ENCODE measurements around the gene RFTN1.

The RFTN1 gene

GRCh38 chr3:16477521-16477920 lies 36.0 kb downstream of the RFTN1 start:
- H3K4me3 ChIP-seq (ENCODE audit: control insufficient read depth in 1 of 7, extremely low read depth in 1 of 7, insufficient read depth in 4 of 7, low read depth in 2 of 7, low read length in 6 of 7) = no peak overlapping the region
- H3K9me3 ChIP-seq (ENCODE audit: control extremely low read depth in 1 of 5, control insufficient read depth in 4 of 5, insufficient read depth in 2 of 5, low read depth in 1 of 5, low read length in 4 of 5) = peaks cover 0 to 2% (median 0%) of the 10 kb centered on the region in 5 experiments
- no peak overlapping the region for H3K27ac ChIP-seq (ENCODE audit: insufficient read depth in 1 of 2, low read depth in 1 of 2, low read length in 2 of 2, poor library complexity in 1 of 2, severe bottlenecking in 2 of 2)
- peaks cover under 1 to 62% (median 4%) of the 10 kb centered on the region in 4 experiments for H3K36me3 ChIP-seq (ENCODE audit: control insufficient read depth in 4 of 4, insufficient read depth in 4 of 4, low read length in 3 of 4)
- no peak for DNase-seq
- POLR2A ChIA-PET = no interaction called here
- no peaks in the 10 kb centered on the region for H3K27me3 ChIP-seq (replicated peaks in 2 of 5; ENCODE audit: control insufficient read depth in 4 of 5, insufficient read depth in 5 of 5, low read length in 4 of 5)
- CTCF ChIA-PET = interaction anchor here (0.9 to 1.8 kb wide), 5 partner anchors 10 to 82 kb away, joined by 3 to 6 read pairs (median 3); no protein-coding TSS in a partner anchor
- peaks cover 30 to 69% (median 33%) of the 10 kb centered on the region in 4 experiments for H3K4me1 ChIP-seq (ENCODE audit: control extremely low read depth in 1 of 4, control insufficient read depth in 4 of 4, insufficient read depth in 4 of 4, low read length in 3 of 4)
- no CpG with 5 or more reads among the region's 3 CpGs for WGBS (ENCODE audit: insufficient coverage)

- CTCF ChIA-PET = interaction anchor here (0.9 to 1.8 kb wide), 6 partner anchors 11 to 187 kb away, joined by 3 to 6 read pairs (median 4); no protein-coding TSS in a partner anchor
These were observed 36.4 kb downstream of the RFTN1 start for GRCh38 chr3:16477056-16477455.

DNA sequence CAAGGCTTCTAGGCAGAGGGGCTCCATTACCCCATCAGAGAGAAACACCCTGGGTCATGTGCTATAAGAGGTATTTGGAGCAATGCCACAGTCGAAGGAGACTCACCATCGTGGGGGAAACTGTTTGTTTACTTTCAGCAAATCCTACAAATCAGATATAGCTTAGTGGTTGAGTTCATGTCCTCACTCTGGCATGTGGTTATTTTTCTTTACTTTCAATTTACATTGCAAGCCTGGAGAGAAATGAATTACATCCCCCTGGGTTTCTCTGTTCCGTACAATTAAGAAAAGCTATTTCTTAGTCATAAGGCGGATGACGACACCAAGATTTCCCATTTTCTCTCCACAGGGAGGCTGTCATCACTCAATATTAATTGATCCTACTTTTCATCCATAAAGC lies 36.9 kb downstream of the RFTN1 start:
- Histone ChIP-seq H3K36me3 (ENCODE audit: control insufficient read depth in 4 of 4, insufficient read depth in 4 of 4, low read length in 3 of 4) (peaks cover 5 to 65% (median 8%) of the 10 kb centered on the region in 4 experiments), H3K9me3 (ENCODE audit: control extremely low read depth in 1 of 5, control insufficient read depth in 4 of 5, insufficient read depth in 2 of 5, low read depth in 1 of 5, low read length in 4 of 5) (peaks cover 0 to 2% (median 0%) of the 10 kb centered on the region in 5 experiments), H3K4me1 (ENCODE audit: control extremely low read depth in 1 of 4, control insufficient read depth in 4 of 4, insufficient read depth in 4 of 4, low read length in 3 of 4) (peaks cover 21 to 60% (median 26%) of the 10 kb centered on the region in 4 experiments), H3K4me3 (ENCODE audit: control insufficient read depth in 1 of 7, extremely low read depth in 1 of 7, insufficient read depth in 4 of 7, low read depth in 2 of 7, low read length in 6 of 7) (peak overlapping the region in 3 of 7 experiments; percentile 19 to 50 (median 22)), H3K27ac (ENCODE audit: insufficient read depth in 1 of 2, low read depth in 1 of 2, low read length in 2 of 2, poor library complexity in 1 of 2, severe bottlenecking in 2 of 2) (no peak overlapping the region), H3K27me3 (replicated peaks in 2 of 5; ENCODE audit: control insufficient read depth in 4 of 5, insufficient read depth in 5 of 5, low read length in 4 of 5) (no peaks in the 10 kb centered on the region)
- WGBS (ENCODE audit: insufficient coverage) = 0% methylated on average over 1 of the region's 5 CpGs
- POLR2A ChIA-PET = no interaction called here
- peak; percentile 27 to 85 (median 77) for DNase-seq
- CTCF ChIA-PET = interaction anchor here (0.9 to 1.8 kb wide), 6 partner anchors 11 to 186 kb away, joined by 3 to 6 read pairs (median 4); no protein-coding TSS in a partner anchor

More at GRCh38 chr3:16477056-16477455, 36.4 kb downstream of the RFTN1 start:
- Histone ChIP-seq H3K27me3 (replicated peaks in 2 of 5; ENCODE audit: control insufficient read depth in 4 of 5, insufficient read depth in 5 of 5, low read length in 4 of 5) (no peaks in the 10 kb centered on the region), H3K4me3 (ENCODE audit: control insufficient read depth in 1 of 7, extremely low read depth in 1 of 7, insufficient read depth in 4 of 7, low read depth in 2 of 7, low read length in 6 of 7) (peak overlapping the region in 2 of 7 experiments; percentile 19 to 50), H3K36me3 (ENCODE audit: control insufficient read depth in 4 of 4, insufficient read depth in 4 of 4, low read length in 3 of 4) (peaks cover 5 to 65% (median 7%) of the 10 kb centered on the region in 4 experiments), H3K27ac (ENCODE audit: insufficient read depth in 1 of 2, low read depth in 1 of 2, low read length in 2 of 2, poor library complexity in 1 of 2, severe bottlenecking in 2 of 2) (no peak overlapping the region), H3K9me3 (ENCODE audit: control extremely low read depth in 1 of 5, control insufficient read depth in 4 of 5, insufficient read depth in 2 of 5, low read depth in 1 of 5, low read length in 4 of 5) (peaks cover 0 to 2% (median 0%) of the 10 kb centered on the region in 5 experiments), H3K4me1 (ENCODE audit: control extremely low read depth in 1 of 4, control insufficient read depth in 4 of 4, insufficient read depth in 4 of 4, low read length in 3 of 4) (peaks cover 25 to 64% (median 30%) of the 10 kb centered on the region in 4 experiments)
- POLR2A ChIA-PET = no interaction called here
- DNase-seq = no peak

DNA sequence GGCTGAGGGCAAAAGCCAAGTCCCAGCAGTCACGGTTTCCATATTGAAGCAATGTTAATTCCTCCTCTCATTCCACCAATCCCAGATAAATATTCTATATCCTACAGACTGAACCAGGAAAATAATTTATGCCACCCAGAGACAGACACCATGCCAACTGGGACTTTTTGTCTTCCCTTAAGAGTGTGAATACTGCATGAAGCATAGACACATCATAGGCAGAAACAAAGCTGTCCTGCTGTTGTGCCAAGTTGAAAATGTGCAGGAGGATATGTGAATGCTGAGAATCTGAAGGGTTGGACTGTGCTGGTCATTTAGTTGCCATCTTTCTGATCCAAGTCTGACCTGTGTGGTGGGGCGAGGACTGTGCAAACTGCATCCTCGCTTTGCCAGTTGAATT lies 37.7 kb downstream of the RFTN1 start:
- Histone ChIP-seq H3K36me3 (ENCODE audit: control insufficient read depth in 4 of 4, insufficient read depth in 4 of 4, low read length in 3 of 4) (peaks cover 5 to 71% (median 11%) of the 10 kb centered on the region in 4 experiments), H3K4me1 (ENCODE audit: control extremely low read depth in 1 of 4, control insufficient read depth in 4 of 4, insufficient read depth in 4 of 4, low read length in 3 of 4) (peaks cover 13 to 51% (median 20%) of the 10 kb centered on the region in 4 experiments), H3K4me3 (ENCODE audit: control insufficient read depth in 1 of 7, extremely low read depth in 1 of 7, insufficient read depth in 4 of 7, low read depth in 2 of 7, low read length in 6 of 7) (no peak overlapping the region), H3K9me3 (ENCODE audit: control extremely low read depth in 1 of 5, control insufficient read depth in 4 of 5, insufficient read depth in 2 of 5, low read depth in 1 of 5, low read length in 4 of 5) (peaks cover 0 to 5% (median under 1%) of the 10 kb centered on the region in 5 experiments), H3K27ac (ENCODE audit: insufficient read depth in 1 of 2, low read depth in 1 of 2, low read length in 2 of 2, poor library complexity in 1 of 2, severe bottlenecking in 2 of 2) (no peak overlapping the region), H3K27me3 (replicated peaks in 2 of 5; ENCODE audit: control insufficient read depth in 4 of 5, insufficient read depth in 5 of 5, low read length in 4 of 5) (no peaks in the 10 kb centered on the region)
- WGBS (ENCODE audit: insufficient coverage) = 96% methylated on average over 3 of the region's 3 CpGs
- POLR2A ChIA-PET = no interaction called here
- DNase-seq = no peak
- CTCF ChIA-PET = interaction anchor here (0.9 to 1.3 kb wide), 3 partner anchors 18 to 41 kb away, joined by 3 to 5 read pairs (median 5); no protein-coding TSS in a partner anchor

DNA sequence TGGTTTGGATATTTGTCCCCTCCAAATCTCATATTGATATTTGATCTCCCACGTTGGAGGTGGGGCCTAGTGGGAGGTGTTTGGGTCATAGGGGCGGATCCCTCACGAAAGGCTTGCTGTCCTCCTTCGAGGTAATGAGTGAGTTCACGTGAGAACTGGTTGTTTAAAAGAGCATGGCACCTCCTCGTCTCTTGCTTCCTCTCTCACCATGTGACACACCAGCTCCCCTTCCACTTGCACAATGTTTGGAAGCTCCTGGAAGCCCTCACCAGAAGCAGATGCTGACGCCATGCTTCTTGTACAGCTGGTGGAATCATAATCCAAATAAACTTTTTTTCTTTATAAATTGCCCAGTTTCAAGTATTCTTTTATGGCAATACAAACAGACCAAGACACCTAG lies 38.6 kb downstream of the RFTN1 start:
- no peak overlapping the region for H3K27ac ChIP-seq (ENCODE audit: insufficient read depth in 1 of 2, low read depth in 1 of 2, low read length in 2 of 2, poor library complexity in 1 of 2, severe bottlenecking in 2 of 2)
- peaks cover 2 to 11% (median 2%) of the 10 kb centered on the region in 5 experiments for H3K9me3 ChIP-seq (ENCODE audit: control extremely low read depth in 1 of 5, control insufficient read depth in 4 of 5, insufficient read depth in 2 of 5, low read depth in 1 of 5, low read length in 4 of 5)
- WGBS (ENCODE audit: insufficient coverage) = 96% methylated on average over 3 of the region's 7 CpGs
- DNase-seq = no peak
- H3K27me3 ChIP-seq (replicated peaks in 2 of 5; ENCODE audit: control insufficient read depth in 4 of 5, insufficient read depth in 5 of 5, low read length in 4 of 5) = no peaks in the 10 kb centered on the region
- peaks cover 5 to 73% (median 16%) of the 10 kb centered on the region in 4 experiments for H3K36me3 ChIP-seq (ENCODE audit: control insufficient read depth in 4 of 4, insufficient read depth in 4 of 4, low read length in 3 of 4)
- no peak overlapping the region for H3K4me3 ChIP-seq (ENCODE audit: control insufficient read depth in 1 of 7, extremely low read depth in 1 of 7, insufficient read depth in 4 of 7, low read depth in 2 of 7, low read length in 6 of 7)
- H3K4me1 ChIP-seq (ENCODE audit: control extremely low read depth in 1 of 4, control insufficient read depth in 4 of 4, insufficient read depth in 4 of 4, low read length in 3 of 4) = peaks cover 4 to 42% (median 13%) of the 10 kb centered on the region in 4 experiments
- CTCF ChIA-PET = no interaction called here
- POLR2A ChIA-PET = no interaction called here

GRCh38 chr3:16474216-16474615 lies 39.3 kb downstream of the RFTN1 start:
- ChIA-PET CTCF (interaction anchor here (1.6 kb wide), 1 partner anchor 21 kb away, joined by 3 read pairs; no protein-coding TSS in a partner anchor), POLR2A (no interaction called here)
- Histone ChIP-seq H3K36me3 (ENCODE audit: control insufficient read depth in 4 of 4, insufficient read depth in 4 of 4, low read length in 3 of 4) (peaks cover 5 to 74% (median 16%) of the 10 kb centered on the region in 4 experiments), H3K4me1 (ENCODE audit: control extremely low read depth in 1 of 4, control insufficient read depth in 4 of 4, insufficient read depth in 4 of 4, low read length in 3 of 4) (peaks cover 0 to 39% (median 11%) of the 10 kb centered on the region in 4 experiments), H3K27ac (ENCODE audit: insufficient read depth in 1 of 2, low read depth in 1 of 2, low read length in 2 of 2, poor library complexity in 1 of 2, severe bottlenecking in 2 of 2) (no peak overlapping the region), H3K9me3 (ENCODE audit: control extremely low read depth in 1 of 5, control insufficient read depth in 4 of 5, insufficient read depth in 2 of 5, low read depth in 1 of 5, low read length in 4 of 5) (peaks cover 2 to 11% (median 2%) of the 10 kb centered on the region in 5 experiments), H3K4me3 (ENCODE audit: control insufficient read depth in 1 of 7, extremely low read depth in 1 of 7, insufficient read depth in 4 of 7, low read depth in 2 of 7, low read length in 6 of 7) (no peak overlapping the region), H3K27me3 (replicated peaks in 2 of 5; ENCODE audit: control insufficient read depth in 4 of 5, insufficient read depth in 5 of 5, low read length in 4 of 5) (no peaks in the 10 kb centered on the region)
- 100% methylated on average over 1 of the region's 2 CpGs for WGBS (ENCODE audit: insufficient coverage)
- peak in 2 of 3 donors; percentile 37 to 63 for DNase-seq

- H3K36me3 ChIP-seq (ENCODE audit: control insufficient read depth in 4 of 4, insufficient read depth in 4 of 4, low read length in 3 of 4) = peaks cover 2 to 59% (median 16%) of the 10 kb centered on the region in 4 experiments
- H3K4me3 ChIP-seq (ENCODE audit: control insufficient read depth in 1 of 7, extremely low read depth in 1 of 7, insufficient read depth in 4 of 7, low read depth in 2 of 7, low read length in 6 of 7) = no peak overlapping the region
- no peaks in the 10 kb centered on the region for H3K27me3 ChIP-seq (replicated peaks in 2 of 5; ENCODE audit: control insufficient read depth in 4 of 5, insufficient read depth in 5 of 5, low read length in 4 of 5)
- H3K27ac ChIP-seq (ENCODE audit: insufficient read depth in 1 of 2, low read depth in 1 of 2, low read length in 2 of 2, poor library complexity in 1 of 2, severe bottlenecking in 2 of 2) = no peak overlapping the region
- DNase-seq = no peak
- POLR2A ChIA-PET = no interaction called here
- CTCF ChIA-PET = interaction anchor here (0.6 to 1.4 kb wide), 2 partner anchors 14 to 22 kb away, joined by 3 read pairs; no protein-coding TSS in a partner anchor
- H3K9me3 ChIP-seq (ENCODE audit: control extremely low read depth in 1 of 5, control insufficient read depth in 4 of 5, insufficient read depth in 2 of 5, low read depth in 1 of 5, low read length in 4 of 5) = peaks cover 2 to 11% (median 2%) of the 10 kb centered on the region in 5 experiments
- H3K4me1 ChIP-seq (ENCODE audit: control extremely low read depth in 1 of 4, control insufficient read depth in 4 of 4, insufficient read depth in 4 of 4, low read length in 3 of 4) = peaks cover 16 to 52% (median 23%) of the 10 kb centered on the region in 4 experiments
- 98% methylated on average over 8 of the region's 8 CpGs for WGBS (ENCODE audit: insufficient coverage)
These were observed 40.9 kb downstream of the RFTN1 start for GRCh38 chr3:16472593-16472992.
